ENCODE measurements around the gene CD109.

The CD109 gene

GRCh38 chr6:73703466-73703865 lies 7.5 kb downstream of the CD109 start:
- no peak for DNase-seq (ENCODE audit: low read depth)
- H3K4me3 ChIP-seq (replicated peaks; ENCODE audit: low read depth, low read length) = no peak overlapping the region
- no peak for TF ChIP-seq CTCF (IDR thresholded peaks at IDR 0.05; ENCODE audit: low read length, missing control alignments)

DNA sequence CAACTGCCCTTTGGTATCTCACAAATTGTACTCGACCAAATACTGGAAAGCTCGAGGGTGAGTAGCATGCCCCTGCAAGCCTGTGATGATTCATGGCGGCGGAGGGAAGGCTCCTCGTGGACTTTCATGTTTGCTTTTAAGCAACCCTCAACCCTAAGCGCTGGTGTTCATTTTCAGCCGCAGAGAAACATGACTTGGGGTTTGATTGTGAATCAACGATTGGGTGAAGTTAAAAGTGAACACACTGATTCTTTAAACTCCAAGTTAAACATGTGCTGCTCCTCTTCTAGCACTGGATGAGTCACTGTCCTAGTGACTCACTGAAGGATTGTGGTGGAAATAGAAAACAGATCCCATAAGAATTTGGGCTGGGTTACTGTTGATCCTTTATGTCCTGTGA lies 8.3 kb downstream of the CD109 start:
- peak; percentile 77 for DNase-seq (ENCODE audit: low read depth)
- no peak for TF ChIP-seq CTCF (IDR thresholded peaks at IDR 0.05; ENCODE audit: low read length, missing control alignments)
- H3K4me3 ChIP-seq (replicated peaks; ENCODE audit: low read depth, low read length) = peak overlapping the region; percentile 23

DNA sequence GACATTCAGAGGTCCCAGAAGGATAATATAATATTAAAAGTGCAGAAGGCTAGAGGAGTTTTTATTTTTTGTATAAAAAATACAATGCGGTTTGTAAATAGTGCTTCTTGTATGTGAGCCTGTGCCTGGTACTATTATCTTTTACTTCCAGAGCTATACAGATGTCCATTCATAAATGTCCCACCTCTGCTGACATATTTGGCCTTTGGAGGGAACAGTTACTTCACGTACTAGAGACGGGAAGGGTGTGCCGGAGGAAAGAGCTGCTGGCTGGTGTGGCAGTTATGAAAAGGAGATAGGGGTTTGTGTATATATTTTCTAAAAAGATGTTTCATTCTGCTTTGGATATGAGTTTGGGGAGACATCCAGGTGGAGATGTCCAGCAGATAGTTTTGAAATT lies 8.8 kb downstream of the CD109 start:
- TF ChIP-seq CTCF (IDR thresholded peaks at IDR 0.05; ENCODE audit: low read length, missing control alignments) = no peak
- DNase-seq (ENCODE audit: low read depth) = no peak
- no peak overlapping the region for H3K4me3 ChIP-seq (replicated peaks; ENCODE audit: low read depth, low read length)

DNA sequence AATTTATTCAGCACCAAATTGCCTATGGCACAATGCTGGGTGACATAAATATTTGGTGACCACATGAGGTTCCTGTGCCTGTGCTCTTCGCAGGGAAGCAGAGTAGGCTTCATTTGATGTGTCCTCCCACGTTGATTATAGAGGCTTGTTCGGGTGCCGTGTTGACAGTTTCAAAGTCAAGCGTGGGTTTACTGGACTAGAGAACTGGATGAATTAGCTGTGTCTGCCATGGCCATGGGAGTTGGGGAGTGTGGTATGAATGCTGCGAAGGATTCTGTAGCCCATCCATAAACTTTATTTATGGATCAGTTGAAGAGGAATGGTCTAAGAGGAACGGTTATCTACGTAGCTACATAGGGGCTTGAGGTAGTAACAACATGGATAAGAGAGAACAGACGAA lies 11.0 kb downstream of the CD109 start:
- DNase-seq (ENCODE audit: low read depth) = no peak
- TF ChIP-seq CTCF (IDR thresholded peaks at IDR 0.05; ENCODE audit: low read length, missing control alignments) = no peak
- no peak overlapping the region for H3K4me3 ChIP-seq (replicated peaks; ENCODE audit: low read depth, low read length)

- DNase-seq (ENCODE audit: low read depth) = peak; percentile 62
- no peak for TF ChIP-seq CTCF (IDR thresholded peaks at IDR 0.05; ENCODE audit: low read length, missing control alignments)
- H3K4me3 ChIP-seq (replicated peaks; ENCODE audit: low read depth, low read length) = no peak overlapping the region
These were observed 14.5 kb downstream of the CD109 start for GRCh38 chr6:73710470-73710869.

DNA sequence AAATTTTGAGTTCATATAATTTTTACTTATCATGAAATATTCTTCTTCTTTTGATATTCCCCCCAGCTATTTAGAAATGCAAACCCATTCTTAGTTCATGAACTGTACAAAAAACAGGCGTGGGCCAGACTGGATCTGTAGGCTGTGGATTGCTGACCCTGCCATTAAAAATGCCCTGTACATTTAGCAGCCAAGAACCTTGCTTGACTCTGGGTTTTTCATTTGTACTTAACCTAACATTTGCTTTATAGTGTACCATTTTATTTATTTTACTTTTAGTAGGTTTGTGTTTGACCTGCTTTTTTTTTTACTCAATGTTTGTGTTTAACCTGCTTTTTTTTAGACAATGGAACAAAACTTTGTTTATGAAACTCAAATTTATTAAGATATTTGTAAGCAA lies 14.9 kb downstream of the CD109 start:
- no peak for DNase-seq (ENCODE audit: low read depth)
- no peak for TF ChIP-seq CTCF (IDR thresholded peaks at IDR 0.05; ENCODE audit: low read length, missing control alignments)
- H3K4me3 ChIP-seq (replicated peaks; ENCODE audit: low read depth, low read length) = no peak overlapping the region

- DNase-seq (ENCODE audit: low read depth) = no peak
- no peak overlapping the region for H3K4me3 ChIP-seq (replicated peaks; ENCODE audit: low read depth, low read length)
- no peak for TF ChIP-seq CTCF (IDR thresholded peaks at IDR 0.05; ENCODE audit: low read length, missing control alignments)
These were observed 16.7 kb downstream of the CD109 start for GRCh38 chr6:73712535-73713173.

Measured in fibroblast of pulmonary artery (primary cell).